Fibroblast of mammary gland (primary cell): Measurements from ENCODE around the gene TNFAIP8L3.

ENCODE experiments used
- DNase-seq: peaks from one replicate; pipeline ENCODE4 v3.0.0-alpha.2; 2010; ENCODE audit warnings: low read depth
- H3K4me3 ChIP-seq: 2 replicates; pipeline ENCODE4 v1.5.1; 2011; ENCODE audit warnings: low read depth, mild to moderate bottlenecking, low read length, moderate library complexity; ENCODE audit not compliant: control insufficient read depth
- TF ChIP-seq, protein P1 (sequence below): conservative IDR thresholded peaks from 2 replicates; pipeline ENCODE4 v1.5.1; 2011; ENCODE audit warnings: low read depth, low read length, inconsistent platforms; ENCODE audit not compliant: control insufficient read depth, insufficient read depth

The TNFAIP8L3 gene

DNA sequence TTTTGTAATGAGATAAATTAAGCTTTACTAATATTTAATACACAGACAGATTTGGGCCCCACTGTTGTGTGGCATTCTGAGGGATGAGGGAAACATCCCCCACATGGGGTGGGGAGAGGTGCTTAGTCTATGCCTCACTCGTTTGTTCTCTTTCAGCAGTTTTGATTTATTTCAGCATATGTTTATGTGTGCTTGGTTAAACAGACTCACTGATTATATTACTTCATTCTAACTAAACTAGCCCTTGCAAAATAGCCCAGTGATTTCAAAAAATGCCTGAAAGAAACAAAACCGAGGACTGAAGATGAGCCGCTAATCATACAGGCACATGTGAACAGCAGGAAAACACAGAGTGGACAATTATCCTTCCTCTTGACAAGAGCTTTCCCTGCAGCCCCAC is 27.2 kb downstream of the TNFAIP8L3 start:
- peak; percentile 31 for DNase-seq
- TF ChIP-seq, protein P1, sequence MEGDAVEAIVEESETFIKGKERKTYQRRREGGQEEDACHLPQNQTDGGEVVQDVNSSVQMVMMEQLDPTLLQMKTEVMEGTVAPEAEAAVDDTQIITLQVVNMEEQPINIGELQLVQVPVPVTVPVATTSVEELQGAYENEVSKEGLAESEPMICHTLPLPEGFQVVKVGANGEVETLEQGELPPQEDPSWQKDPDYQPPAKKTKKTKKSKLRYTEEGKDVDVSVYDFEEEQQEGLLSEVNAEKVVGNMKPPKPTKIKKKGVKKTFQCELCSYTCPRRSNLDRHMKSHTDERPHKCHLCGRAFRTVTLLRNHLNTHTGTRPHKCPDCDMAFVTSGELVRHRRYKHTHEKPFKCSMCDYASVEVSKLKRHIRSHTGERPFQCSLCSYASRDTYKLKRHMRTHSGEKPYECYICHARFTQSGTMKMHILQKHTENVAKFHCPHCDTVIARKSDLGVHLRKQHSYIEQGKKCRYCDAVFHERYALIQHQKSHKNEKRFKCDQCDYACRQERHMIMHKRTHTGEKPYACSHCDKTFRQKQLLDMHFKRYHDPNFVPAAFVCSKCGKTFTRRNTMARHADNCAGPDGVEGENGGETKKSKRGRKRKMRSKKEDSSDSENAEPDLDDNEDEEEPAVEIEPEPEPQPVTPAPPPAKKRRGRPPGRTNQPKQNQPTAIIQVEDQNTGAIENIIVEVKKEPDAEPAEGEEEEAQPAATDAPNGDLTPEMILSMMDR: no peak
- no peak overlapping the region for H3K4me3 ChIP-seq

DNA sequence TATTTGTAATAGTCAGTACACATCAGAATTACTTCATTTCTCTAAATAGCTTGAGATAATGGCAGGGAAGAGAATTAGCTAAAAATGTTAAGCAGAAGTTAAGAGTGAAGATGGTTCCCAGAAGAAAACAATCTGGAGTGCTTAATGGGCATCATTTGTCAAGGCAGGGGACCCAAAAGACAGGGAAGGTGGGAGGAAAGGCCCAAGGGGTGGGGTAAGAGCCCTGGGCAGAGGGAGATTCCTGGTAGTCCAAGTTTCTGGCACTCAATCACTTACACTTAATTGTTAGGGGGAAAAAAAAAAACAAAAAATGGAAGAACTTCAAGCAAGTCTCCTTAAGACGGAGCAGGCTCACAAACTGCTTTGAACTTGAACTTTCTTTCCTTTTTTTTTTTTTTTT is 28.9 kb downstream of the TNFAIP8L3 start:
- no peak for DNase-seq
- no peak overlapping the region for H3K4me3 ChIP-seq
- TF ChIP-seq, protein P1: no peak

DNA sequence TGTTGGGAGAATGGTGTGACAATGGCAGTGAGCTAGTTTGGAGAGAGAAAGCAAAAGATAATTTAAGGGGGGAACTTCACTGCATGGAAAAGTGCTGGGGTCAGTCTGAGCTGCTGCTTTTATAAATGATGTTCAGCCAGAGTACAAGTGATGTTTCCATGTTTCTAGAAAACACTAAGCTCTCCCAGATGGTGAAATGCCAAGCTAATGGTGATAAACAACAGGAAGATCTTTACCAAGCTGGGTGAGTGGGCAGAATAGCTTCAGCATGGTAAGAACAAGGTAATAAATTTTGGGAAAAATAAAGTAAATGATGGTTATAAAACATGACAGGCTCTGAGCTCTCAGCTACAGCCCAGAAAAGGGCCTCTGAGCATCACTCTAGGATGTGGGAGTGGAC is 29.4 kb downstream of the TNFAIP8L3 start:
- H3K4me3 ChIP-seq: no peak overlapping the region
- no peak for DNase-seq
- TF ChIP-seq, protein P1: no peak

DNA sequence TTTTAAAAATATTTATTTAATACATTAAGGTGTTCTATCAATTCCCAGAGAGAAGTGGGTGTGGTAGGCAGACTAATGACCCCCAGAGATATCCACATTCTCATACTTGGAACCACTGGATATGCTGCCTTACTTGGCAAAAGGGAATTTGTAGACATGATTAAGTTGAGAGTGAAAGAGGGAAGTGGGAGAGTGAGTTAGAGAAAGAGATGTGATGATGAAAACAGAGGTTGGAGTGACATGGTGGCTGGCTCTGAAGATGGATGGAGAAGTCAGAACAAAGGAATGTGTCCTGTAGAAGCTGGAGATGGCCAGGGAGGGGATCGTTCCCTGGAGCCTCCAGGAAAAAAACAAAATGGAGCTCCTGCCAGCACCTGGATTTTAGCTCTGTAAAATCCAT is 32.0 kb downstream of the TNFAIP8L3 start:
- TF ChIP-seq, protein P1: no peak
- DNase-seq: no peak
- H3K4me3 ChIP-seq: no peak overlapping the region

DNA sequence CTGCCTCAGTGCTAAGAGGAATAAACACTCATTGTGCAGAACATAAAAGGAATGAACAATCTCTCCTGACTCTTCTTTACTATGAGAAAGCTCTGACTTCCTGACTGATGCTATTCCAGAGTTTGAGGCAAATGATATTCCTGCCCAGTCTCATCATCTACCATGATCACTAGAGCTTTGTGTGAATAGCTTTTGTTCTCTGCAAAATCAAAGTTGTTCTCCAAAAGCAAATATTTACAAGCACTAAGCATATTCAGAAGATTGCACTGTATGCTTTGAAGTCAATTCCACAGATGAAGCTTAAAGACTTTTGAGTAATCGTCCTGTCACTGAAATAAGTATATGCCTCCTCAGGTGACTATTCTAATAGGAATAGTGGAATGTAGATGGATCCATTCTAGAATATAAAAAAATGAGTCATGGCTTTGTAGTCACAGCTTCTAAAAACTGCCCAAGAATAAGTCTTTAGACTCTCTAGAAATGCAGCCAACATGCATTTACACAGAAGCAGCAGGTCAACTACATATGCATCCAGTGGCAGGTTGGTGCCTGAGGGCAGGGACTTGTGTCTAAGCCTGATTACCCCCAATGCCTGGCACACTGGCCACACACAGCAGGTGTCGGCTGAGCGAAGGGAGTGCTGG is 34.6 kb downstream of the TNFAIP8L3 start:
- DNase-seq: no peak
- no peak overlapping the region for H3K4me3 ChIP-seq
- TF ChIP-seq, protein P1: no peak

DNA sequence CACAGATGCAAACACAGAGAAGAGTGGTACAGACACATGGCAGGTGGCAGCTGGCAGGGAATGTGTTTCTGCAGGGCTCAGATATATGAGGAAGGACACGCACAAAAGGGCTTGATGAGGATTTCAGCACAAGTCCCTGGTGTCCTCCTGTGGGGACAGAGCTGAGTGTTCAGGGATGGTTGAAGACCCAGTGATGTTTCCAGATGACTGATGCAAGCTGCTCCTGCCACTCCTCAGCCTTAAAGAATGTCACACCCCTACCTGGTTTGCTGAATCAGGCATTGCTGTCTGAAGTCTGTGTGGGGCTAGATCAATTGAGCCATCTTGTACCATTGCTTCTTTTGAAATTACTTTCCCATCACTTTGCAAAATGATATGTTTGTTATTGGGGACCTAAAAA is 40.2 kb downstream of the TNFAIP8L3 start:
- no peak overlapping the region for H3K4me3 ChIP-seq
- TF ChIP-seq, protein P1: no peak
- DNase-seq: no peak

DNA sequence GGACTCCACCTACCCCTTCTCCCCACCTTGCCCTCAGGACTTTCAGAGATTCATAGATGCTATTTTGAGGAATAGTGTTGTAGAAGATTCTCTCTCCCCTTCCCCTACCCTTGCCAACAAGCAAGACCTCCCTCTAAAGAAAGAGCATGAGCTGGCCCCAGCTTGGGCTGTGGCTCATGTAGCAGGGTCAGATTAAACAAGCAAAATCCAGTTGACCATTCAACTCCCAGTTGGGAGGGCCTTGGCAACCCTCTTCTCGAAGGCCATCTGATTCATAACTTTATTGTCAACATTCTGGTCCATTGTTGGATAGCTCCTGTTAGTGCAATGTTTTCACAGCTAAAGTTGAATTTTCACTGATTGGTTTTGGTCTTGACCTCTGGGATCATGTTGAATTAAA is 41.1 kb downstream of the TNFAIP8L3 start:
- TF ChIP-seq, protein P1: no peak
- no peak for DNase-seq
- no peak overlapping the region for H3K4me3 ChIP-seq
